SK-N-SH (cell line): ENCODE results near the gene KCNQ5. TPM values are rescaled to one million over a fixed set of nuclear protein-coding genes. Genes with fewer than 3 reads are reported as not detected.

ENCODE experiments used
- CTCF ChIA-PET: fragments of 300-600, 350-600 bp; formaldehyde crosslinking; extraction: SDS; loops from one replicate; lab custom pipeline; 2021; lab: Yijun Ruan, JAX
- POLR2A ChIA-PET: fragments of 350-600 bp; sonication (Branson Sonifier 250); formaldehyde crosslinking; extraction: SDS; loops from one replicate; lab custom pipeline; 2020; ENCODE audit warnings: antibody characterized with exemption, inconsistent platforms; lab: Yijun Ruan, JAX
- DNase-seq: peaks from one replicate; pipeline ENCODE4 v3.0.0; 2012
- H2AFZ ChIP-seq: fragments of 200-600 bp; sonication (generic); 2 replicates; pipeline ENCODE4 v1.8.1; 2016; ENCODE audit warnings: antibody characterized with exemption, mild to moderate bottlenecking, low read depth
- H3F3A ChIP-seq: fragments of 200-600 bp; sonication (generic); replicated peaks from 2 replicates; pipeline ENCODE3; 2016; ENCODE audit warnings: antibody characterized with exemption, mild to moderate bottlenecking; ENCODE audit not compliant: insufficient read depth
- H3K27ac ChIP-seq, 2 experiments: fragments of 200-500 bp in 1 of 2; fragments of 200-600 bp in 1 of 2; sonication (Bioruptor generic) in 1 of 2; sonication (generic), shearing (Covaris generic) in 1 of 2; 2 replicates each; pipeline versions ENCODE4 v1.5.1 to v1.6.1; 2014 to 2016; ENCODE audit warnings: low read depth in 2 of 2, inconsistent platforms in 1 of 2, low read length in 1 of 2, mild to moderate bottlenecking in 1 of 2, mixed read lengths in 1 of 2
- H3K27me3 ChIP-seq: fragments of 200-600 bp; sonication (generic), shearing (Covaris generic); 2 replicates; pipeline ENCODE4 v1.6.1; 2016; ENCODE audit warnings: mixed run types; ENCODE audit not compliant: insufficient read depth
- H3K36me3 ChIP-seq, 2 experiments: fragments of 200-500 bp in 1 of 2; fragments of 200-600 bp in 1 of 2; sonication (Bioruptor generic) in 1 of 2; sonication (generic) in 1 of 2; replicated peaks in 1 of 2; 2 replicates each; pipeline versions ENCODE3 to v1.5.1; 2014 to 2016; ENCODE audit warnings: low read length in 1 of 2, mild to moderate bottlenecking in 1 of 2; ENCODE audit not compliant: insufficient read depth in 2 of 2, control insufficient read depth in 1 of 2
- H3K4me1 ChIP-seq, 2 experiments: fragments of 200-500 bp in 1 of 2; fragments of 200-600 bp in 1 of 2; sonication (Bioruptor generic) in 1 of 2; sonication (generic), shearing (Covaris generic) in 1 of 2; 2 replicates each; pipeline versions ENCODE4 v1.5.1 to v1.6.1; 2014 to 2016; ENCODE audit warnings: low read depth in 1 of 2, low read length in 1 of 2, mixed run types in 1 of 2; ENCODE audit not compliant: insufficient read depth in 2 of 2, control insufficient read depth in 1 of 2
- H3K4me2 ChIP-seq: fragments of 200-600 bp; sonication (generic), shearing (Covaris generic); 2 replicates; pipeline ENCODE4 v1.6.1; 2017; ENCODE audit warnings: mixed run types
- H3K4me3 ChIP-seq, 2 experiments: fragments of 200-500 bp in 1 of 2; fragments of 200-600 bp in 1 of 2; sonication (Bioruptor generic) in 1 of 2; sonication (generic), shearing (Covaris generic) in 1 of 2; 2 replicates each; pipeline versions ENCODE4 v1.5.1 to v1.8.1; 2014 to 2016; ENCODE audit warnings: low read depth in 2 of 2, inconsistent platforms in 1 of 2, low read length in 1 of 2, mild to moderate bottlenecking in 1 of 2, mixed read lengths in 1 of 2, moderate library complexity in 1 of 2
- H3K79me2 ChIP-seq: fragments of 200-600 bp; sonication (generic); 2 replicates; pipeline ENCODE4 v1.8.1; 2017; ENCODE audit warnings: mild to moderate bottlenecking; ENCODE audit not compliant: insufficient read depth
- H3K9ac ChIP-seq: fragments of 200-600 bp; sonication (generic); 2 replicates; pipeline ENCODE4 v1.6.1; 2017; ENCODE audit warnings: mixed run types
- H3K9me2 ChIP-seq: fragments of 200-600 bp; sonication (generic); 2 replicates; pipeline ENCODE4 v1.6.1; 2017; ENCODE audit warnings: mixed run types
- H3K9me3 ChIP-seq: fragments of 200-600 bp; sonication (generic); 2 replicates; pipeline ENCODE4 v1.6.1; 2017; ENCODE audit warnings: mixed run types, mild to moderate bottlenecking, moderate library complexity
- H4K20me1 ChIP-seq: fragments of 200-600 bp; sonication (generic); 2 replicates; pipeline ENCODE4 v1.6.1; 2017; ENCODE audit warnings: mild to moderate bottlenecking, mixed run types; ENCODE audit not compliant: insufficient read depth
- ELF1 ChIP-seq: IDR thresholded peaks from 2 replicates; pipeline ENCODE4 v1.4.0; 2012
- EP300 ChIP-seq, 2 experiments: IDR thresholded peaks; 2 replicates each; pipeline versions ENCODE4 v1.4.0 to v1.6.1; 2012; ENCODE audit warnings: borderline replicate concordance in 1 of 2, low read depth in 1 of 2, low read length in 1 of 2
- FOSL2 ChIP-seq: IDR thresholded peaks from 2 replicates; pipeline ENCODE4 v1.4.0; 2012; ENCODE audit warnings: low read depth, mild to moderate bottlenecking, moderate library complexity, borderline replicate concordance
- GABPA ChIP-seq: IDR thresholded peaks from 2 replicates; pipeline ENCODE4 v1.4.0; 2012; ENCODE audit warnings: low read depth, mild to moderate bottlenecking
- GATA2 ChIP-seq: sonication (generic); formaldehyde crosslinking; IDR thresholded peaks from 2 replicates; pipeline ENCODE4 v1.5.0; 2020; ENCODE audit warnings: mild to moderate bottlenecking, missing genetic modification reagents
- JUND ChIP-seq: IDR thresholded peaks from 2 replicates; pipeline ENCODE4 v1.4.0; 2012
- MXI1 ChIP-seq: IDR thresholded peaks from 2 replicates; pipeline ENCODE4 v1.6.1; 2012; ENCODE audit warnings: mild to moderate bottlenecking, low read depth, low read length, improper control_type of control experiment
- NFIC ChIP-seq: IDR thresholded peaks from 2 replicates; pipeline ENCODE4 v1.4.0; 2012; ENCODE audit warnings: borderline replicate concordance
- NRF1 ChIP-seq: IDR thresholded peaks from 2 replicates; pipeline ENCODE4 v1.6.1; 2012; ENCODE audit warnings: low read depth, mild to moderate bottlenecking, low read length
- RAD21 ChIP-seq: IDR thresholded peaks from 2 replicates; pipeline ENCODE4 v1.6.1; 2012; ENCODE audit warnings: mild to moderate bottlenecking, low read length
- TCF12 ChIP-seq: IDR thresholded peaks from 2 replicates; pipeline ENCODE4 v1.4.0; 2012
- WGBS: methylation state at CpG from one replicate; pipeline ENCODE4 v1.1.6; 2017; ENCODE audit warnings: low lambda C conversion rate; 5-methylcytosine and 5-hydroxymethylcytosine counted together
- polyA plus RNA-seq, 3 experiments: library from polyadenylated mRNA; depleted of rRNA; stranded (reverse); fragments of >200 nt; gene quantifications; 2 replicates each; pipeline ENCODE4 v1.2.3, GENCODE V29; 2012
- TF ChIP-seq, protein P1 (sequence below): fragments of 150-350 bp; IDR thresholded peaks from 2 replicates; pipeline ENCODE4 v1.6.1; 2017; ENCODE audit warnings: antibody characterized with exemption, low read length, low read depth, borderline replicate concordance
- TF ChIP-seq, protein P2 (sequence below): fragments of 150-350 bp; IDR thresholded peaks from 2 replicates; pipeline ENCODE4 v1.6.1; 2016; ENCODE audit warnings: mild to moderate bottlenecking, low read depth, low read length
- TF ChIP-seq, protein P3 (sequence below): IDR thresholded peaks from 2 replicates; pipeline ENCODE4 v1.4.0; 2012; ENCODE audit warnings: low read depth, borderline replicate concordance

KCNQ5 gene
- polyA plus RNA-seq, 1 of the 3 experiments (the other 2 are of a cell fraction): 3.2 TPM

DNA sequence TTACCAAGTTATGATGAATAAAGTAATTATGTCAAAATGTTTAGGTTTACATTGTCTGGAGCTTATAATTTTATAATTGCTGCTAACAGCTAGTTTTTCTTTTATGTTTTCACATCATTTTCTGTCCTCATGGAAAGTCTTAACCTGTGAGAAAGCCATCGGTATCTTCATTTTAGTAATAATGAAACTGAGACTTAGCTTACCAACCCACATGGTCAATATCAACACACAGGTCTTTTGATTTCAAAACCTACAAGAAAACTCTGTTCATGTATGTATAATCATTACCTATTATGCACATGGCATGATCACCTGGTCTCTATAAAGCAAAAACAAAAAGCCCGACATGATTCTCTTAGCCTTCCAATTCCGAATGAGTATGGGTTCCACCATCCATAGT, 61.9 kb downstream of the KCNQ5 start:
- H2AFZ ChIP-seq: no peak overlapping the region
- peaks cover 3% of the 10 kb centered on the region for H3F3A ChIP-seq
- H3K9me2 ChIP-seq: no peaks in the 10 kb centered on the region
- 90% methylated on average over 3 of the region's 3 CpGs for WGBS
- DNase-seq: no peak
- no peak overlapping the region for H3K27ac ChIP-seq
- H3K9me3 ChIP-seq: no peaks in the 10 kb centered on the region
- no peaks in the 10 kb centered on the region for H3K27me3 ChIP-seq
- peaks cover 61% of the 10 kb centered on the region for H3K79me2 ChIP-seq
- peaks cover 0 to 10% of the 10 kb centered on the region in 2 experiments for H3K36me3 ChIP-seq
- H3K9ac ChIP-seq: no peak overlapping the region
- no peak overlapping the region for H3K4me2 ChIP-seq
- H3K4me1 ChIP-seq: no peaks in the 10 kb centered on the region; a peak in 1 of 4 replicates
- ChIA-PET POLR2A (no interaction called here), CTCF (interaction anchor here (0.6 kb wide), 1 partner anchor 59 kb away, joined by 3 read pairs; no protein-coding TSS in a partner anchor)
- no peak for TF ChIP-seq GABPA
- no peak overlapping the region for H3K4me3 ChIP-seq
- H4K20me1 ChIP-seq: no peaks in the 10 kb centered on the region

DNA sequence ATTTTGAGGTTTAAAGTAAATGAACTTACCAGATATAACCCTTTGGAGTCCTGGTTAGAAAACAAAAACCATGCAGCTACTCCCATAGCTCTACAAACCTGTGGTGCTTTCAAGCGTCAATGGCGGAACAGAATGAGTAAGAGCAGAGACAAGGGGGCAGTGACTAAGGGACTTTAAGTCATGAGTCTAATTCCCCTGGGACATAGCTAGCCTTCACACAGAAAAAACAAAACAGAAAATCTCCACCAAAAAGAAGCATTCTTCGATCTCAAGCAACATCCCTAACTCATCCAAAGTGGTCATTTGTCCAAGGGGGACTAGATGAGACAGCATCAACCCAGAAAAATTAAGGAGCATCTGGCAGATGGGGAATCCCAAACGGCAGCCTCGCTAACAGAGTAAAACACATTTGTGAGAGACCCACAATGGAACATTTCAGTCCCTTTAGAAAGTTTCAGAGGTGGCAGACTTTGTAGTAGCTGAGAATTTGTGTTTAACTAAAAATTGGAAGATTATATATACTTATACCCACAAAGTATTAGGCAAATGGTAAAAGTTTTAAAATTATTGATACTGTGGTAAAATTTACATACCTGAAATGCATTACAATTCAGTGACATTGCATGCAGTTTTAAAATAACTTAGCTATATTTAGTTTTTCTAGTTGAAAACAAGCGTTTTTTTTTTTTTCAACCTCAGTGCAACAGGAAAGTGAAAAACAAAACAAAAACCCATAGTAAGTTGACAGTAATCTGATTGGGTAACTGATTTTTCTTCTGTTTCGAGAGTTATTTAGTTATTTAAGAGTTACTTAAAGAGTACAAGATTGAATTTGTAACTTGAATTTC, 67.5 kb downstream of the KCNQ5 start:
- no peaks in the 10 kb centered on the region for H3K4me1 ChIP-seq
- H3K27ac ChIP-seq: no peak overlapping the region
- ChIA-PET POLR2A (no interaction called here), CTCF (interaction anchor here (0.6 kb wide), 1 partner anchor 660 kb away, joined by 3 read pairs; no protein-coding TSS in a partner anchor)
- no peak for DNase-seq
- no peaks in the 10 kb centered on the region for H4K20me1 ChIP-seq
- H2AFZ ChIP-seq: no peak overlapping the region
- 86% methylated on average over 7 of the region's 7 CpGs for WGBS
- no peaks in the 10 kb centered on the region for H3K9me3 ChIP-seq
- H3K36me3 ChIP-seq: peaks cover 0 to 14% of the 10 kb centered on the region in 2 experiments
- H3K4me3 ChIP-seq: no peak overlapping the region
- no peak overlapping the region for H3K9ac ChIP-seq
- TF ChIP-seq, protein P1, sequence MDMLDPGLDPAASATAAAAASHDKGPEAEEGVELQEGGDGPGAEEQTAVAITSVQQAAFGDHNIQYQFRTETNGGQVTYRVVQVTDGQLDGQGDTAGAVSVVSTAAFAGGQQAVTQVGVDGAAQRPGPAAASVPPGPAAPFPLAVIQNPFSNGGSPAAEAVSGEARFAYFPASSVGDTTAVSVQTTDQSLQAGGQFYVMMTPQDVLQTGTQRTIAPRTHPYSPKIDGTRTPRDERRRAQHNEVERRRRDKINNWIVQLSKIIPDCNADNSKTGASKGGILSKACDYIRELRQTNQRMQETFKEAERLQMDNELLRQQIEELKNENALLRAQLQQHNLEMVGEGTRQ: no peak
- TF ChIP-seq GABPA: no peak
- TF ChIP-seq, protein P2, sequence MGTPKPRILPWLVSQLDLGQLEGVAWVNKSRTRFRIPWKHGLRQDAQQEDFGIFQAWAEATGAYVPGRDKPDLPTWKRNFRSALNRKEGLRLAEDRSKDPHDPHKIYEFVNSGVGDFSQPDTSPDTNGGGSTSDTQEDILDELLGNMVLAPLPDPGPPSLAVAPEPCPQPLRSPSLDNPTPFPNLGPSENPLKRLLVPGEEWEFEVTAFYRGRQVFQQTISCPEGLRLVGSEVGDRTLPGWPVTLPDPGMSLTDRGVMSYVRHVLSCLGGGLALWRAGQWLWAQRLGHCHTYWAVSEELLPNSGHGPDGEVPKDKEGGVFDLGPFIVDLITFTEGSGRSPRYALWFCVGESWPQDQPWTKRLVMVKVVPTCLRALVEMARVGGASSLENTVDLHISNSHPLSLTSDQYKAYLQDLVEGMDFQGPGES: no peak
- TF ChIP-seq RAD21: no peak
- TF ChIP-seq NRF1: no peak
- TF ChIP-seq NFIC: no peak
- no peak for TF ChIP-seq EP300 (IDR thresholded peaks at IDR 0.05; ENCODE audit: borderline replicate concordance in 1 of 2, low read depth in 1 of 2, low read length in 1 of 2)
- no peak for TF ChIP-seq ELF1
- TF ChIP-seq JUND: no peak
- no peak for TF ChIP-seq TCF12
- TF ChIP-seq GATA2 (CRISPR knock-in tag): no peak
- TF ChIP-seq, protein P3, sequence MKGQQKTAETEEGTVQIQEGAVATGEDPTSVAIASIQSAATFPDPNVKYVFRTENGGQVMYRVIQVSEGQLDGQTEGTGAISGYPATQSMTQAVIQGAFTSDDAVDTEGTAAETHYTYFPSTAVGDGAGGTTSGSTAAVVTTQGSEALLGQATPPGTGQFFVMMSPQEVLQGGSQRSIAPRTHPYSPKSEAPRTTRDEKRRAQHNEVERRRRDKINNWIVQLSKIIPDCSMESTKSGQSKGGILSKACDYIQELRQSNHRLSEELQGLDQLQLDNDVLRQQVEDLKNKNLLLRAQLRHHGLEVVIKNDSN: no peak
- TF ChIP-seq MXI1: no peak
- no peak for TF ChIP-seq FOSL2
- no peaks in the 10 kb centered on the region for H3K9me2 ChIP-seq
- H3K27me3 ChIP-seq: no peaks in the 10 kb centered on the region
- peaks cover 60% of the 10 kb centered on the region; the same call in 1 of the 2 replicates for H3K79me2 ChIP-seq
- H3F3A ChIP-seq: peaks cover 3% of the 10 kb centered on the region
- no peak overlapping the region for H3K4me2 ChIP-seq
